Measurements from ENCODE around the gene LMO7. TPM values are rescaled to one million over a fixed set of nuclear protein-coding genes. Genes with fewer than 3 reads are reported as not detected.

LMO7 gene
- total RNA-seq, 1 experiment from 2014 or later = 105 TPM

GRCh38 chr13:75639454-75639853 is 3.3 kb downstream of the LMO7 start:
- H3K27ac Mint-ChIP-seq (ENCODE audit: unreplicated experiment) = no peak overlapping the region
- BruUV-seq (replicated peaks) = no TSS peak
- no peak for TF ChIP-seq CTCF (IDR thresholded peaks at IDR 0.05; ENCODE audit: unreplicated experiment)
- H3K4me3 Mint-ChIP-seq (ENCODE audit: low read depth, unreplicated experiment) = no peak overlapping the region
- CTCF ChIA-PET = no interaction called here
- no peaks in the 10 kb centered on the region for H3K9me3 Mint-ChIP-seq (ENCODE audit: low read depth, unreplicated experiment)
- intact Hi-C loops (cut with micrococcal nuclease; ENCODE audit: unreplicated experiment) = no loop called here
- no peak for DNase-seq
- H3K36me3 Mint-ChIP-seq (ENCODE audit: insufficient read depth, unreplicated experiment) = peaks cover 5% of the 10 kb centered on the region
- no peaks in the 10 kb centered on the region for H3K4me1 Mint-ChIP-seq (ENCODE audit: low read depth, unreplicated experiment)
- H3K27me3 Mint-ChIP-seq (ENCODE audit: unreplicated experiment) = no peaks in the 10 kb centered on the region

GRCh38 chr13:75641026-75641425 is 4.9 kb downstream of the LMO7 start:
- DNase-seq = no peak
- Mint-ChIP-seq H3K36me3 (ENCODE audit: insufficient read depth, unreplicated experiment) (peaks cover 5% of the 10 kb centered on the region), H3K4me1 (ENCODE audit: low read depth, unreplicated experiment) (no peaks in the 10 kb centered on the region), H3K27me3 (ENCODE audit: unreplicated experiment) (no peaks in the 10 kb centered on the region), H3K27ac (ENCODE audit: unreplicated experiment) (no peak overlapping the region), H3K4me3 (ENCODE audit: low read depth, unreplicated experiment) (no peak overlapping the region), H3K9me3 (ENCODE audit: low read depth, unreplicated experiment) (no peaks in the 10 kb centered on the region)
- no peak for TF ChIP-seq CTCF (IDR thresholded peaks at IDR 0.05; ENCODE audit: unreplicated experiment)
- CTCF ChIA-PET = no interaction called here
- intact Hi-C loops (cut with micrococcal nuclease; ENCODE audit: unreplicated experiment) = no loop called here
- no TSS peak for BruUV-seq (replicated peaks)

- no peak for TF ChIP-seq CTCF (IDR thresholded peaks at IDR 0.05; ENCODE audit: unreplicated experiment)
- no peak for DNase-seq
- H3K9me3 Mint-ChIP-seq (ENCODE audit: low read depth, unreplicated experiment) = no peaks in the 10 kb centered on the region
- intact Hi-C loops (cut with micrococcal nuclease; ENCODE audit: unreplicated experiment) = no loop called here
- H3K27me3 Mint-ChIP-seq (ENCODE audit: unreplicated experiment) = no peaks in the 10 kb centered on the region
- CTCF ChIA-PET = no interaction called here
- no peaks in the 10 kb centered on the region for H3K4me1 Mint-ChIP-seq (ENCODE audit: low read depth, unreplicated experiment)
- H3K4me3 Mint-ChIP-seq (ENCODE audit: low read depth, unreplicated experiment) = no peak overlapping the region
- no TSS peak for BruUV-seq (replicated peaks)
- no peaks in the 10 kb centered on the region for H3K36me3 Mint-ChIP-seq (ENCODE audit: insufficient read depth, unreplicated experiment)
- no peak overlapping the region for H3K27ac Mint-ChIP-seq (ENCODE audit: unreplicated experiment)
Observed at GRCh38 chr13:75643182-75643581, 7.1 kb downstream of the LMO7 start.

GRCh38 chr13:75643693-75644092 is 7.6 kb downstream of the LMO7 start:
- TF ChIP-seq CTCF (IDR thresholded peaks at IDR 0.05; ENCODE audit: unreplicated experiment) = no peak
- H3K27ac Mint-ChIP-seq (ENCODE audit: unreplicated experiment) = no peak overlapping the region
- no peaks in the 10 kb centered on the region for H3K9me3 Mint-ChIP-seq (ENCODE audit: low read depth, unreplicated experiment)
- BruUV-seq (replicated peaks) = no TSS peak
- H3K36me3 Mint-ChIP-seq (ENCODE audit: insufficient read depth, unreplicated experiment) = no peaks in the 10 kb centered on the region
- no peaks in the 10 kb centered on the region for H3K27me3 Mint-ChIP-seq (ENCODE audit: unreplicated experiment)
- no peaks in the 10 kb centered on the region for H3K4me1 Mint-ChIP-seq (ENCODE audit: low read depth, unreplicated experiment)
- CTCF ChIA-PET = no interaction called here
- intact Hi-C loops (cut with micrococcal nuclease; ENCODE audit: unreplicated experiment) = no loop called here
- H3K4me3 Mint-ChIP-seq (ENCODE audit: low read depth, unreplicated experiment) = no peak overlapping the region
- no peak for DNase-seq

- H3K4me3 Mint-ChIP-seq (ENCODE audit: low read depth, unreplicated experiment) = no peak overlapping the region
- no peaks in the 10 kb centered on the region for H3K27me3 Mint-ChIP-seq (ENCODE audit: unreplicated experiment)
- no peaks in the 10 kb centered on the region for H3K9me3 Mint-ChIP-seq (ENCODE audit: low read depth, unreplicated experiment)
- H3K27ac Mint-ChIP-seq (ENCODE audit: unreplicated experiment) = no peak overlapping the region
- no peak for DNase-seq
- H3K4me1 Mint-ChIP-seq (ENCODE audit: low read depth, unreplicated experiment) = no peaks in the 10 kb centered on the region
- BruUV-seq (replicated peaks) = no TSS peak
- intact Hi-C loops (cut with micrococcal nuclease; ENCODE audit: unreplicated experiment) = no loop called here
- H3K36me3 Mint-ChIP-seq (ENCODE audit: insufficient read depth, unreplicated experiment) = no peaks in the 10 kb centered on the region
- no peak for TF ChIP-seq CTCF (IDR thresholded peaks at IDR 0.05; ENCODE audit: unreplicated experiment)
- CTCF ChIA-PET = no interaction called here
Observed at GRCh38 chr13:75645141-75645540, 9.0 kb downstream of the LMO7 start.
